Stimulated activated CD4-positive, alpha-beta T cell treated with anti-CD3 and anti-CD28 coated beads, Interleukin-12 subunit alpha, Interleukin-12 subunit beta, amount 100 ng/mL, for 24 hours (primary cell): ENCODE data around the gene KIF26A.
"Not testable (repeated sequence)": the region's sequence is repeated elsewhere in the genome, so short reads cannot be mapped to it uniquely, and the experiment has no call there.

Experiments used
- DNase-seq, 2 experiments: peaks; one replicate each; pipeline ENCODE4 v3.0.0-alpha.2; 2020; ENCODE audit warnings: low read depth in 2 of 2

Gene KIF26A

DNA sequence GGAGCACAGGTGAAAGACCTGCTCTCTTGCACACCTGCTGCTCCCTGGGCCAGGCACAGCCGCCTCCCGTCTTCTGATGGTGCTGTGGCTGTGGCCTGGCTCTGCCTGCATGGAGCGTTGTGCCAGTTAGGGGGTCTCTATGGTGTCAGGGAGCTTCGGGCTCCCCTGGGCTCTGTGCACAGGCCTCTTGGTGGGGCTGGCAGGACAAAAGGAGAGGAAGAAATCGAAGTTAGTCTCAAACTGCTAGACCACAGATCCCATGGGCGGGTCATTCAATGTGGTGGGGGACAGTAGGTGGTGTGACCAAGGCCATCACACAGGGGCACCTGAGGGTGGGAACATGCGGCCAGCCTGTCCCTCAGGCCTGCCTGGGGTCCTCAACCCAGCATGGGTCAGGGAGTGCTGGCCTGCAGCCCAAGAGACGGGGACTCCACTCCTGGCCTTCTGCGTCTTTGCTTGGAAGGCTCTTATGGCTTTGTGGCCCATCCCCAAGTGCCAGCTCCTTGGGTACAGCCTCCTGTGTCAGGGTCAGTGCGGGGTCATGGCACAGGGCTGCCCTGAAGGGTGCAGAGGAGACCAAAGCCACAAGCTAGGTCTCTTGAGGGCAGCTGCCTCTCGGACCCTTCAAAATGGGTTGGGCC lies 84.1 kb downstream of the KIF26A start:
- no peak for DNase-seq

DNA sequence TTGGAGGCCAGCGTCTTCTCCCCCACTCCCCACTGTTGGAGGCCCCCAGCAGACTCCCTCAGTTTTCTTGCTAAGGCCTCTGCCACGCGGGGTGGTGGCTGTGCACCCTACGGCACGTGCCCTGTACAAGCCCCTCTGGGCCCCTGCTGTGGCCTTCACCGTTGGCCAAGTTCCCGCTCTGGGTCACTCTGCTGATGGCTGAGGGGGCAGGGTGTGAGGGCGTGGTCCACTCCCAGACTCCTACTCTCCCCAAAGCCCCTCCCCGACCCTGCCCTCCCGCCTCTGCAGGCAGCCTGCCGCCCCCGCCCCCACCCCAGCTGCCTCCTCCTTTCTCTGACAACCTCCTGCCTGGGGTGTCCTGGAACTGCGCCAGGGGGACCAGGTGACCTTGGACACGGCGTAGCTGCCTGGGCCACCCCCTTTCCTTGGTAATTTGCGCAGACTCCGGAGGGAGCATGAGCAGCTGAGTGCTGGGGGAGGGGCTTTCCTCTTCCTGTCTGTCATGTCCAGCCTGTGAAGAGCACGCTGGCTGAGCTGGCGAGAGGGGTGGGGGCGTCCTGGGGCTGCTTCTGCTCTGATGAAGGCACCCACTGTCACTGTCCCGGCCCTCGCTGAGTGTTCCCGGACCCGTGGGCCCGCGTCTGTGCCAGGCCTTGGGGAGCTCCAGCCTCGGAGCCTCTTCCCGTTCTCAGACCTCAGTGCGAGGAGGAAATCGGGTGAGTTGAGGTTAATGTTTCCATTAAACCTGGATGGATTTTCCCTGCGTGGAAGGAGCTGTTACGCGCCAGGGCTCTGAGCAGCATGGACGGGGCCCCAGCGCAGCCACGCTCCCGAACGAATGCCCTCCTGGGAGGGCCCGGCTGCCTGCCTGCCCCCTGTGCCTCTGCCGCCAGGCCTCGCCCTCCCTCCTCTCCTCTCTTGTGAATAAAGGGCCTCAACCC lies 85.0 kb downstream of the KIF26A start:
- no peak for DNase-seq

DNA sequence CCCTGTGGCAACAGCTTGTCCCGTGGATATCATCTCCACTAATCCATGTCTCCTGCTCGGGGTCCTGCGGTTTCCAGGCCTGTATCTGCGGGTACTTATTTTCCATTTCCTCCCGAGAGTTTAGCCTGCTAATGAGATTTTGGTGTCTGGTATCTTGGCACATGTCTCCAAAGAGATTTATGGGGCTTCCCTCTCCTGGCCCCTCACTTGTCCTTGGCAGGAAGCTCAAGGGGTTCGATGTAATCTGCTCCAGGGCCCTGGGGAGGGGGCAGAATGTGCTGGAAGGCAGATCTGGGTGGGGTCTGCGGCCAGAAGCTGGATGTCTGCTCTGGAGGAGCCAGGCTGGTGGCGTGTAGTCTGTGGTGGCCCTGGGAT lies 85.7 kb downstream of the KIF26A start:
- no peak for DNase-seq

DNA sequence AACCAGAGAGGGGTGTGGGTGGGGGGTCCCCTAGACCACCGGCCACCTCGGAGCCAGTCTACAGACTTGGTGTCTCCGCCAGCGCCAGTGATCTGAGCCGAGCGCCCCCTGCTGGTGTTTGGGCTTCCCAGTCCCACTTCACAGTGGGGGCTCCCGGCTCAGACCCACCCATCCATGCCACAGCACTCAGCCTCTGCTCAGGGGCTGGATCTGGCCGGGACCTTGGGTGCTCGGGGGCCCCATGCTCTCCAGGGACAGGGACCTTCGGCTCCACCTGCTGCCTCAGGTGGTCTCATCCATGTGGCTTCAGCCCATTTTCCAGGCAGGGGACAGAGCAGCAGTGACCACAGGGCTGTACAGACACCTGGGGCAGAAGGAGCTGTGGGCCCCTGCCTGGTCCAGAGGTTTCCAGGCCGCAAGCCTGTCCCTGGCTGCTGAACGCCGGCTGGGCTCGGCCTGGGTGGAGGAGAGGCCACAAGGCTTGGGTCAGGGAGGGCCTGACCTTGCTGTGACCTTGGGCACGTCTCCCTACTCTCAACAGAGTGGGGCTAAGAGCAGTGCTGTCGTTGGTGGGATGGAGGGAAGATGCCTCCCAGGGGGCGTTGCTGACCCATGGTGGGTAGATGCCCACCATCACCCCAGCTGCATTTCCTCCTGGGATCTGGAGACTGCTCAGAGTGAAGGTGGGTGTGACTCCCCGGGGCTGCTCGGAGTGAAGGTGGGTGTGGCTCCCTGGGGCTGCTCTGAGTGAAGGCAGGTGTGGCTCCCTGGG lies 86.3 kb downstream of the KIF26A start:
- peak in 1 of 2 experiments; percentile 26 for DNase-seq

DNA sequence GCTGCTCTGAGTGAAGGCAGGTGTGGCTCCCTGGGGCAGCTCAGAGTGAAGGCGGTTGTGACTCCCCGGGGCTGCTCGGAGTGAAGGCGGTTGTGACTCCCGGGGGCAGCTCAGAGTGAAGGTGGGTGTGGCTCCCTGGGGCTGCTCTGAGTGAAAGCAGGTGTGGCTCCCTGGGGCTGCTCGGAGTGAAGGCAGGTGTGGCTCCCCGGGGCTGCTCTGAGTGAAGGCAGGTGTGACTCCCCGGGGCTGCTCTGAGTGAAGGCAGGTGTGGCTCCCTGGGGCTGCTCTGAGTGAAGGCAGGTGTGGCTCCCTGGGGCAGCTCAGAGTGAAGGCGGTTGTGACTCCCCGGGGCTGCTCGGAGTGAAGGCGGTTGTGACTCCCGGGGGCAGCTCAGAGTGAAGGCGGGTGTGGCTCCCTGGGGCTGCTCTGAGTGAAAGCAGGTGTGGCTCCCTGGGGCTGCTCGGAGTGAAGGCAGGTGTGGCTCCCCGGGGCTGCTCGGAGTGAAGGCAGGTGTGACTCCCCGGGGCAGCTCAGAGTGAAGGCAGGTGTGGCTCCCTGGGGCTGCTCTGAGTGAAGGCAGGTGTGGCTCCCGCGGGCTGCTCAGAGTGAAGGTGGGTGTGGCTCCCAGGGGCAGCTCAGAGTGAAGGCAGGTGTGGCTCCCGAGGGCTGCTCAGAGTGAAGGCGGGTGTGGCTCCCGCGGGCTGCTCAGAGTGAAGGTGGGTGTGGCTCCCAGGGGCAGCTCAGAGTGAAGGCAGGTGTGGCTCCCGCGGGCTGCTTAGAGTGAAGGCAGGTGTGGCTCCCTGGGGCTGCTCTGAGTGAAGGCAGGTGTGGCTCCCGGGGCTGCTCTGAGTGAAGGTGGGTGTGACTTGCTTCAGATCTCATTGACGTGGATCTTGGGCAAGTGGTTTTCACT lies 87.1 kb downstream of the KIF26A start:
- DNase-seq, result not testable (repeated sequence)

DNA sequence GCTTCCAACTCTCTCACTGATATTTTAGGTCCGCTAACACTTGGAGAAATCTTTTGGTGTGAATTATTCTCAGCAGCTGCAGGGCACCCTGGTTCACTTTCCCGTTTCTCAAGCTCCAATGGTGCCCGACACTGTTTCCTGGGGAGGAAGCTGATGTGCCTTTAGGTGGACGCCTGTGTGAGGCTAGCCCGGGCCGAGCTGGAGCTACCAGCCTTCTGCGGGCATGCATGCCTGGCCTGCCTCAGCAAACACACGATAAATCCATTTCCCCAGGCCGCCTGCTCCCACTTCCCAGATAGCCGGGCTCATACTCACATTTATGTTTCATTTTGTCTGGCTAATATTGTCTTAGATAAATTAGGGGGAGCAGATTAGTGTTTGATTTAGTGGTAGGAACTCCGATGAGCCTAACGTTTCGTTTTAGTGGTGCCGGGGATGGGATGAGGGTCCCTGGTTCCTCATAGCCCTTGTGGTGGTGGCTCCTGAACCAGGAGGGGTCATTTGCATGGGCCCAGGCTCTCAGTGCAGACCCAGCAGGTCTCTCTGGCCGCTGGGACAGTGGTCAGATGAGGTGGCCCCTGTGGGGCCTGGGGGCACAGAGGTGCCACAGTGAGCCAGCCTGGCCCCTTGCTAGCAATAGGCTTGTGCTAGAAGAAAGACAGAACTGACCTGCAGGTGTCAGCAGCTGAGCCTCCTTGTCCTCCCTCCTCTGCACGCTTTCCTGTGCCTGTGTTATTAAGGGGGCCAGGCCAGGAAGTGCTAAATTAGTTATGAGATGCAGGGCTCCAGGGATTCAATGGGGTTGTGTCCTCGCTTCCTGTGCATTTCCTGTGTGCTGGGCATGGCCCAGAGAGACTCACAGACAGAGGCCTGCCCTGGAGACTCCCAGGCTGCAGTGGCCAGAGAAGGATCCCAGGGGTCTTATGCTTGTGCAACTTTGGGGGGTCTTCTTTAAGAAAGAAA lies 88.3 kb downstream of the KIF26A start:
- no peak for DNase-seq

DNA sequence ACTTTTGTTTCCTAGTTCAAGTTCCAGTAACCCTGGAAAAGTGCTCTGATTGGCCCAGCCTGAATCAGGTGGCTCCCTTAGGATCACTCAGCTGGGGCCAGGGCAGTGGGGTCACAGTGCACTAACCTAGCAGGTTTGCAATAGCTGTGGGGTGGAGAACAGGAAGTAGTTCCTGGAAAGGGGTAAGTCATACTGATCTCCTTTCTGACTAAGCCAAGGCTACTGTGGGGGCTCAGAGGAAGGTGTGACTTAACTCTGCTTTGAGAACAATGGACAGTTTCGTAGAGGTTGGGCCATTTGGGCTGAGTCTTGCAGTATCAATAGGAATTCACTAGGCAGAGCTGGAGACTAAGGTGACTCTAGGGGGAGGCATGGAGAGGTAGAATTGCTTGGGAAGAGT lies 89.4 kb downstream of the KIF26A start:
- DNase-seq, result peak in 1 of 2 experiments; percentile 5

DNA sequence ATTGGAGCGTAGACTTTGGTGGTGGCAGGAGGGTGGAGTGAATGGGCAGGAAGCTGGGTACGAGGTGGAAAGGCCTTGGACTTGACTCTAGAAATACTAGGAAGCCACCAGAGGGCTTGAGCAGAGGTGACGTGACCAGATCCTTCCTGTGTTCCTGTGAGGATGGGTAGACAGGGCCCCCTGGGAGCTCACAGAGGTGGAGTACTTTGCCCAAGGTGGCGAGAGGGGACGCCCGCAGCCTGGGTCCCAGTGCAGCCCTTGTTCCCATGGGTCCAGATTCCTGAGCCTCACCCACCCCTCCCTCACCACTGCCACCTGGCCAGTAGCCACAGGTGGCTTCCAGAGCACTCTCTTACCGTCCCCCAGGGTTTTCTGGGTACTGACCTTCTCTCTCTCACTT lies 89.8 kb downstream of the KIF26A start:
- DNase-seq, result no peak

DNA sequence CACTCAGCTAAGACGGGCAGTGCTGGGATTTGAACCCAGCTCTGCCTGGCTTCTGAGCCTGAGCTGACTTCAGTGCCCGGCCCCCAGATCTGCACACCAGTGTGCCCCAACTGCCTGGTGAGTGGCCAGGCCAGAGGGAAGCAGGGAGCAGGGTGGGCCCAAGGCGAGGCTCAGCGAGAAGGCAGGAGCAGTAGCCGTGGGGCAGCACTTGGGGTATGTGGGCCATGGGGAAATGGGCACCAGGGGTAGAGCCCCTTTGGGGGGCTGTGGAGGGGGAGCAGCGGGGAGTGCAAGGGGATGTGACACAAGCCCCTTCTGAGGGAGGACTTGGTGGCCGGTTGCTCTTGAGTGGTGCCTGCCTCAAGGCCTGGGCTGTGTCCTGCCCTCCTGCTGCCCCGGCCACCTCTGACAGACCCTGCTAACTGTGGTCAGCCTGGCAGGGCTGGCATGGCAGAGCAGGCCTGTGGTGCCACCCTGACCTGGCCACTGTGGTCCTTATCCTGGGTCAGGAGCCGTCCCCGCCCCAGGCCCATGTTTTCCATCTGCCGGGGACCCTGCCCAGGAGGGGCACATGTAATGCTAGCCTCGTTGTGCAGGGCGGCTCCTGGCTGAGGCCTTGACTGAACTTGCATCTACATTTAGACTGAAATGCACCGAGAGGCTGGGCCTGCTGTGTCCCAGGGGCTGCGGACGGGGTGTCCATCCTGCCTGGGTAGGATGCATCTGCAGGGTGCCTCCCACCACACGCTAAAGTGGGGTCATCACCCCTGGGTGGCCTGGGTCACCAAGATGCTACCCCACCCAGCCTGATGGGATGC lies 90.5 kb downstream of the KIF26A start:
- DNase-seq, result no peak

DNA sequence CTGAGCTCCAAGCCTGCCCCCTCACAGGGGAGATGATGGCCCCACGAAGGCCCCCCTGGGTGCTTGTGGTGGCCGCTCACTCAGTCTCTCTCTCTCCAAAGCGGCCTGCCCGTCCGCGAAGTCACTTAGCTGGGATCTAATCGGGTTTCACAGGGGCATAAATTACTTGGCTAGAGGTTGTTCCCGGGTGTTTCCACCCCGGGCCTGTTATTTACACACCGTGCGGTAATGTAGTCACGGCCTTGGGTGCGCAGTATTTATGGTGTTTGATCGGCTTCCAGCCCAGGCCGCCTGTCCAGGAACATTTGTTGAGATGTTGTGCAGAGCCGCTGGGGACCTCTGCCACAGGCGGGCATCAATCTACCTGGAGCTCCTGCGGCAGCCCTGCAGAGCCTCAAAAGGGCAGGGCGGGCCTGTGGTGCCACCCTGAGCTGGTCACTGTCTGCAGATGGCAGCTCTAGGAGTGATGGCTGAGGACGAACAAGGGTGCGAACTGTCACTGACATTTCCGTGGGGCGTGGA lies 91.2 kb downstream of the KIF26A start:
- DNase-seq, result no peak

DNA sequence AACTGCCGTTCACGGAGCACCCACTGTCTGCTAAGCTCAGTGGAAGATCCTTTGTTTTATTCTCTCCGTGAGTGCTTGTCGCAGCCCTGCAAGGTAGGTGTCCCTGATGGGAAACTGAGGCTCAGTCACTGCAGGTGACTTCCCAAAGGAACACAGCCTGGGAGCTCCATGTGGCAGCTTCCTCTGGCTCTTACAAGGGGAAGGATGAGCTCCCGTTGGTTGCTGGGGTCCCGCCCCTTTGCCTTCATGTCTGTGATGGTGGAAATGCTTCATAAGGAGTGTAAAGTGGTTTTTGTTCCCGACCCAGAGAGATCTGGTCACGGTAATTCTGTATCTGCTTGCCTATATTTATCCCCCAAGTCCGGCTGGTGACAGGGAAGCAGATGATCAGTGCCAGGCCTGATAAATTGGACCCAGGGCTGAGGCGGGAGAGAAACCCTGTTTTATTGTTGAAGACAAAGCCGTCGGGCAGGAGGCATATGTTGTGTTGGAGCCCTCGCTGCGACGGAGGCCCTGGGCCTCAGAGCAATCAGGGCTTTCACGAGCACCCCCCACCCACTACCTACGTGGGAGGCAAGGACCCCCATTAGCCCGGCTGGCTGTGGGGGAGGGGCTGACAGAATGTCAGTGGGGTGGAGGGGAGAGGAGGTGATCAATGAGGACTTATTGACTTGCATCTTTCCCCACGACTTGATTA lies 91.9 kb downstream of the KIF26A start:
- no peak for DNase-seq
